HCT116 (cell line): ENCODE data around the gene PWWP2B. TPM values are rescaled to one million over a fixed set of nuclear protein-coding genes. Genes with fewer than 3 reads are reported as not detected.

Experiments
- ATAC-seq: fragments of 200-7000 bp; cut with Tn5 transposase; 2 replicates; pipeline ENCODE4 v1.9.1; 2020; ENCODE audit warnings: mild to moderate bottlenecking, moderate library complexity
- BruUV-seq: library from RNA; stranded (reverse); fragments of 400-500 nt; replicated peaks from 2 replicates; lab custom pipeline; 2021; lab: Mats Ljungman, UMichigan
- CTCF ChIA-PET: fragments of 300-600 bp; sonication (Branson Sonifier 250); formaldehyde crosslinking; loops from one replicate; lab custom pipeline; 2021; ENCODE audit warnings: antibody characterized with exemption; lab: Charles Lee
- POLR2A ChIA-PET: fragments of 300-600, 350-600 bp; sonication (Branson Sonifier 250); formaldehyde crosslinking; loops from one replicate; lab custom pipeline; 2021; ENCODE audit warnings: antibody characterized with exemption; lab: Charles Lee
- RAD21 ChIA-PET, 2 experiments: fragments of 300-600 bp; sonication (Branson Sonifier 250); formaldehyde crosslinking; loops; one replicate each; lab custom pipeline; 2023; ENCODE audit warnings: low total read pairs in 2 of 2; ENCODE audit not compliant: uncharacterized antibody in 2 of 2, unreplicated experiment in 2 of 2, low non-redundant PET in 1 of 2; lab: Charles Lee
- DNase-seq: peaks from one replicate; pipeline ENCODE4 v3.0.0-alpha.2; 2010; ENCODE audit warnings: low read depth, low spot score
- H2AFZ ChIP-seq: fragments of 200-600 bp; shearing (Covaris generic), sonication (generic); 2 replicates; pipeline ENCODE4 v1.6.1; 2017; ENCODE audit warnings: low read depth, mixed run types, mixed read lengths, antibody characterized with exemption, low read length; ENCODE audit not compliant: poor library complexity, severe bottlenecking
- H3K27ac ChIP-seq: 2 replicates; pipeline ENCODE4 v1.5.1; 2012; ENCODE audit warnings: low read depth, low read length
- H3K27me3 ChIP-seq: fragments of 200-600 bp; sonication (generic); 2 replicates; pipeline ENCODE4 v1.6.1; 2016; ENCODE audit warnings: mixed run types, low read length, mixed read lengths; ENCODE audit not compliant: insufficient read depth
- H3K36me3 ChIP-seq, 2 experiments: fragments of 200-500 bp in 1 of 2; fragments of 200-600 bp in 1 of 2; sonication (Bioruptor generic) in 1 of 2; sonication (generic) in 1 of 2; 2 replicates each; pipeline versions ENCODE4 v1.5.1 to v1.6.1; 2014 to 2016; ENCODE audit warnings: low read length in 2 of 2, inconsistent platforms in 1 of 2, mixed read lengths in 1 of 2, mixed run types in 1 of 2; ENCODE audit not compliant: insufficient read depth in 2 of 2, control insufficient read depth in 1 of 2
- H3K4me1 ChIP-seq, 2 experiments: fragments of 200-600 bp in 1 of 2; sonication (generic) in 1 of 2; 2 replicates each; pipeline versions ENCODE4 v1.5.1 to v1.6.1; 2012 to 2017; ENCODE audit warnings: low read length in 2 of 2, inconsistent platforms in 1 of 2, mild to moderate bottlenecking in 1 of 2, mixed read lengths in 1 of 2, mixed run types in 1 of 2, moderate library complexity in 1 of 2; ENCODE audit not compliant: insufficient read depth in 2 of 2, control insufficient read depth in 1 of 2
- H3K4me2 ChIP-seq: fragments of 200-600 bp; sonication (generic); 2 replicates; pipeline ENCODE4 v1.6.1; 2017; ENCODE audit warnings: mixed run types, low read length, mixed read lengths
- H3K4me3 ChIP-seq, 2 experiments: fragments of 200-600 bp in 1 of 2; sonication (generic) in 1 of 2; replicated peaks in 1 of 2; 2 replicates each; pipeline ENCODE4 v1.5.1; 2011 to 2016; ENCODE audit warnings: low read length in 2 of 2, control low read depth in 1 of 2, low read depth in 1 of 2, mild to moderate bottlenecking in 1 of 2, mixed read lengths in 1 of 2, mixed run types in 1 of 2
- H3K79me2 ChIP-seq: fragments of 200-600 bp; sonication (generic); 2 replicates; pipeline ENCODE4 v1.6.1; 2017; ENCODE audit warnings: mild to moderate bottlenecking, mixed run types, low read length, moderate library complexity, mixed read lengths; ENCODE audit not compliant: insufficient read depth
- H3K9ac ChIP-seq: fragments of 200-600 bp; sonication (generic); 2 replicates; pipeline ENCODE4 v1.6.1; 2016; ENCODE audit warnings: low read length, mixed read lengths
- H3K9me2 ChIP-seq: fragments of 200-600 bp; sonication (generic), shearing (Covaris generic); 2 replicates; pipeline ENCODE4 v1.6.1; 2017; ENCODE audit warnings: mixed run types, mild to moderate bottlenecking, moderate library complexity; ENCODE audit not compliant: insufficient read depth
- H3K9me3 ChIP-seq, 2 experiments: fragments of 200-500 bp in 1 of 2; fragments of 200-600 bp in 1 of 2; sonication (Bioruptor generic) in 1 of 2; sonication (generic) in 1 of 2; 2 replicates each; pipeline ENCODE4 v1.6.1; 2014 to 2017; ENCODE audit warnings: low read length in 2 of 2, mixed read lengths in 2 of 2, inconsistent platforms in 1 of 2, low read depth in 1 of 2, mild to moderate bottlenecking in 1 of 2, mixed run types in 1 of 2, moderate library complexity in 1 of 2; ENCODE audit not compliant: control insufficient read depth in 1 of 2, insufficient read depth in 1 of 2
- H4K20me1 ChIP-seq: fragments of 200-600 bp; sonication (generic), shearing (Covaris generic); 2 replicates; pipeline ENCODE4 v1.6.1; 2017; ENCODE audit warnings: mixed run types, mild to moderate bottlenecking, moderate library complexity; ENCODE audit not compliant: insufficient read depth
- CBX3 ChIP-seq: IDR thresholded peaks from 2 replicates; pipeline ENCODE4 v1.6.1; 2012; ENCODE audit warnings: low read depth
- CEBPB ChIP-seq: IDR thresholded peaks from 2 replicates; pipeline ENCODE4 v1.6.1; 2012; ENCODE audit warnings: low read depth
- CTCF ChIP-seq, 3 experiments: fragments of 200-600 bp in 1 of 3; sonication (generic) in 1 of 3; IDR thresholded peaks in 2 of 3; conservative IDR thresholded peaks in 1 of 3; 2 replicates each; pipeline ENCODE4 v1.5.1; 2012 to 2017; ENCODE audit warnings: low read depth in 2 of 3, low read length in 2 of 3, antibody characterized with exemption in 1 of 3, borderline replicate concordance in 1 of 3, control low read depth in 1 of 3, mild to moderate bottlenecking in 1 of 3, mixed read lengths in 1 of 3, mixed run types in 1 of 3, moderate library complexity in 1 of 3; ENCODE audit not compliant: insufficient read depth in 1 of 3
- POLR2A ChIP-seq: IDR thresholded peaks from 2 replicates; pipeline ENCODE4 v1.7.0; 2011; ENCODE audit warnings: borderline replicate concordance; ENCODE audit not compliant: insufficient read depth, insufficient read length; ENCODE audit errors: extremely low read depth
- SRF ChIP-seq: IDR thresholded peaks from 2 replicates; pipeline ENCODE4 v1.6.1; 2012; ENCODE audit warnings: low read depth
- ZFX ChIP-seq: fragments of 450-650 bp; IDR thresholded peaks from 2 replicates; pipeline ENCODE4 v1.6.1; 2017
- intact Hi-C: fragments of 100-400 bp; cut with micrococcal nuclease; formaldehyde crosslinking; loops from 2 replicates; pipeline ENCODE4 v1.10.0; 2022
- total RNA-seq: library from RNA; stranded (reverse); gene quantifications from one replicate; pipeline ENCODE4 v1.2.1, GENCODE V29; 2021; ENCODE audit not compliant: unreplicated experiment
- TF ChIP-seq, protein P1 (sequence below): IDR thresholded peaks from 2 replicates; pipeline ENCODE4 v1.6.1; 2012; ENCODE audit warnings: low read depth
- TF ChIP-seq, protein P2 (sequence below): IDR thresholded peaks from 2 replicates; pipeline ENCODE4 v1.6.1; 2012

PWWP2B gene
- total RNA-seq, 1 experiment from 2014 or later = 13.9 TPM

GRCh38 chr10:132410056-132410778, 13.2 kb downstream of the PWWP2B start:
- Histone ChIP-seq H3K4me1 (peaks cover 15 to 23% of the 10 kb centered on the region in 2 experiments; a peak in 3 of 4 replicates), H3K27me3 (no peaks in the 10 kb centered on the region), H3K79me2 (peaks cover 37% of the 10 kb centered on the region), H3K4me3 (no peak overlapping the region), H3K9ac (no peak overlapping the region), H3K27ac (no peak overlapping the region), H3K9me3 (no peaks in the 10 kb centered on the region), H3K36me3 (peaks cover 0 to 1% of the 10 kb centered on the region in 2 experiments; a peak in 1 of 4 replicates), H2AFZ (no peak overlapping the region), H4K20me1 (no peaks in the 10 kb centered on the region), H3K4me2 (no peak overlapping the region), H3K9me2 (no peaks in the 10 kb centered on the region)
- RAD21 ChIA-PET = no interaction called here
- POLR2A ChIA-PET = interaction anchor here (1.0 kb wide), 1 partner anchor 9 kb away, joined by 10 read pairs; no protein-coding TSS in a partner anchor
- no peak for ATAC-seq
- intact Hi-C loops = no loop called here
- CTCF ChIA-PET = no interaction called here
- BruUV-seq = no TSS peak
- DNase-seq = no peak
- no peak for TF ChIP-seq SRF
- no peak for TF ChIP-seq POLR2A

DNA sequence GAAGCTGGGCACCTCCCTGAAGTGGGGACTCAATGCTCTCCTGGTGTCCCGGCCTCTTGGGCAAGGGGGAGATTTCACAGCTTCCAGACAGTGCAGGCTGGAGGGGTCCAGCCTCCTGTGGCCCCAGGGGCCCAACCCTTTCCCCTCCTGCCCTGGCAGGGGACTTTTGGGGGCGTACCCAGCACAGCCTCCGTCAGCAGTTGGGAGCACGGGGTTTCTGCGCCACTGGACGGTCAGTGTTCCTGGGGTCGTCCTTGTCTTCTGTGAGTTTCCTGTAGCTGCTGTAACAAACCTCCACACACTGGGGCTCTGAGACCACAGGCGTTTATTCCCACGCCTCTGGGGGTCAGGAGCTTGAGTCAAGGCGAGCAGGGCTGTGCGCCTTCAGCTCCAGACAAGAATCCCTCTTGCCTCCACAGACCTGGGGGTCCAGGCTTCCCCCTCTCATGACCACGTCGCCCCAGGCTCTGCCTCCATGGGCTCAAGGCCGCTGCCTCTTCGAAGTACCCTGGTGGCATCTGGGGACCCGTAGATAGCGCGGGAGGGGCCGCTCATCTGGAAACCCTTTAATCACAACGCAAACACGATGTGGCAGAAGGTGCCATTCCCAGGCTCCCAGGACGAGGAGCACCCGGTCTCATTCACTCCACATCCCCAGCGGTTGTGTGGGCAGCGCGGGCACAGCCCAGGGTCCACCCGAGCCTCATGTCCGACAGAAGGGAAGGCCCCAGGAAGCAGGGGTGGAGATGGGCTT, 14.0 kb downstream of the PWWP2B start:
- peaks cover 15 to 23% of the 10 kb centered on the region in 2 experiments; a peak in 3 of 4 replicates for H3K4me1 ChIP-seq
- H3K9ac ChIP-seq = no peak overlapping the region
- H4K20me1 ChIP-seq = no peaks in the 10 kb centered on the region
- no peaks in the 10 kb centered on the region for H3K9me3 ChIP-seq
- BruUV-seq = no TSS peak
- intact Hi-C loops = no loop called here
- ATAC-seq (no peak), DNase-seq (no peak)
- H3K36me3 ChIP-seq = peaks cover 0 to 6% of the 10 kb centered on the region in 2 experiments; a peak in 1 of 4 replicates
- TF ChIP-seq CEBPB (no peak), CTCF (IDR thresholded peaks at IDR 0.05 in 2 of 3, conservative IDR thresholded peaks at IDR 0.05 in 1 of 3; ENCODE audit: borderline replicate concordance in 1 of 3, insufficient read depth in 1 of 3, low read depth in 2 of 3, low read length in 2 of 3) (no peak), CBX3 (no peak), ZFX (no peak)
- TF ChIP-seq, protein P1, sequence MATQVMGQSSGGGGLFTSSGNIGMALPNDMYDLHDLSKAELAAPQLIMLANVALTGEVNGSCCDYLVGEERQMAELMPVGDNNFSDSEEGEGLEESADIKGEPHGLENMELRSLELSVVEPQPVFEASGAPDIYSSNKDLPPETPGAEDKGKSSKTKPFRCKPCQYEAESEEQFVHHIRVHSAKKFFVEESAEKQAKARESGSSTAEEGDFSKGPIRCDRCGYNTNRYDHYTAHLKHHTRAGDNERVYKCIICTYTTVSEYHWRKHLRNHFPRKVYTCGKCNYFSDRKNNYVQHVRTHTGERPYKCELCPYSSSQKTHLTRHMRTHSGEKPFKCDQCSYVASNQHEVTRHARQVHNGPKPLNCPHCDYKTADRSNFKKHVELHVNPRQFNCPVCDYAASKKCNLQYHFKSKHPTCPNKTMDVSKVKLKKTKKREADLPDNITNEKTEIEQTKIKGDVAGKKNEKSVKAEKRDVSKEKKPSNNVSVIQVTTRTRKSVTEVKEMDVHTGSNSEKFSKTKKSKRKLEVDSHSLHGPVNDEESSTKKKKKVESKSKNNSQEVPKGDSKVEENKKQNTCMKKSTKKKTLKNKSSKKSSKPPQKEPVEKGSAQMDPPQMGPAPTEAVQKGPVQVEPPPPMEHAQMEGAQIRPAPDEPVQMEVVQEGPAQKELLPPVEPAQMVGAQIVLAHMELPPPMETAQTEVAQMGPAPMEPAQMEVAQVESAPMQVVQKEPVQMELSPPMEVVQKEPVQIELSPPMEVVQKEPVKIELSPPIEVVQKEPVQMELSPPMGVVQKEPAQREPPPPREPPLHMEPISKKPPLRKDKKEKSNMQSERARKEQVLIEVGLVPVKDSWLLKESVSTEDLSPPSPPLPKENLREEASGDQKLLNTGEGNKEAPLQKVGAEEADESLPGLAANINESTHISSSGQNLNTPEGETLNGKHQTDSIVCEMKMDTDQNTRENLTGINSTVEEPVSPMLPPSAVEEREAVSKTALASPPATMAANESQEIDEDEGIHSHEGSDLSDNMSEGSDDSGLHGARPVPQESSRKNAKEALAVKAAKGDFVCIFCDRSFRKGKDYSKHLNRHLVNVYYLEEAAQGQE = no peak
- TF ChIP-seq, protein P2, sequence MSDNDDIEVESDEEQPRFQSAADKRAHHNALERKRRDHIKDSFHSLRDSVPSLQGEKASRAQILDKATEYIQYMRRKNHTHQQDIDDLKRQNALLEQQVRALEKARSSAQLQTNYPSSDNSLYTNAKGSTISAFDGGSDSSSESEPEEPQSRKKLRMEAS = no peak
- no peak overlapping the region for H3K4me2 ChIP-seq
- POLR2A ChIA-PET = no interaction called here
- no peak overlapping the region for H3K4me3 ChIP-seq
- no peak overlapping the region for H2AFZ ChIP-seq
- peaks cover 44% of the 10 kb centered on the region for H3K79me2 ChIP-seq
- H3K9me2 ChIP-seq = no peaks in the 10 kb centered on the region
- RAD21 ChIA-PET = no interaction called here
- no peaks in the 10 kb centered on the region for H3K27me3 ChIP-seq
- H3K27ac ChIP-seq = no peak overlapping the region; the same call in 1 of the 2 replicates
- CTCF ChIA-PET = no interaction called here
